ENCODE data around the gene CNOT4. TPM values are rescaled to one million over a fixed set of nuclear protein-coding genes. Genes with fewer than 3 reads are reported as not detected.

CNOT4 gene
- total RNA-seq, 1 experiment from 2014 or later: 25.8 TPM

DNA sequence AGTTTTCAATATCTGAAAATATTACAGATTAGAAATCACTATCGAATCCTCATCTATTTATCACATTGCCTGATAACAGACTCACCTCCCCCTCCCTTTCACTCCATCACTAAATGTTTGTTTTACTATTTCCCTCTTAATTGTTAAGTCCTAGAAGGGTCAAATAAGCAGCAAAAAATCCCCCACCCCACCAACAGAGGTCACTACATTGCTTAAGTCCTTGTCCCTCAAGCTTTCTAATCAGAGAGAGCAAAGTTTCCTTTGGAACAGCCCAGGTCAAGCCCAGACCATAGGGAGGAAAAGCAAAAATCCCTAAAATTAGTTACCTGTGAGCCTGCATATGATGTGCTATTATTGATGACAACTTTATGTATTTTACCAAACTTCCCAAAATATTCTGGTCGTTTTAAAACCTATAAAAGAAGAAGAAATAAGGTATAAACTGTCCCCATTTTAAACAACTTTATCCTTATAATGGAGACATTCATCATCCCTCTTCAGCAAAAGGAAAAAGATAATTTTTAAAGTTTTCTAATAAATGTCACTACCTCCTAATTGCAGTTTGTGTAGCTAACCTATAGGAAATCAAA, 95.0 kb downstream of the CNOT4 start:
- H3F3A ChIP-seq (ENCODE audit: insufficient read depth, low read depth): peaks cover under 1% of the 10 kb centered on the region
- no peaks in the 10 kb centered on the region for H3K27me3 ChIP-seq (ENCODE audit: insufficient read depth, low read depth)
- peaks cover 14% of the 10 kb centered on the region; the same call in 1 of the 2 replicates for H4K20me1 ChIP-seq (ENCODE audit: insufficient read depth)
- no peaks in the 10 kb centered on the region for H3K79me2 ChIP-seq (ENCODE audit: low read depth)
- ChIA-PET POLR2A (ENCODE audit: unreplicated experiment) (no interaction called here), CTCF (interaction anchor here (0.6 to 0.7 kb wide), 2 partner anchors 29 to 93 kb away, joined by 3 to 4 read pairs; no protein-coding TSS in a partner anchor)
- no peak for TF ChIP-seq EZH2 (IDR thresholded peaks at IDR 0.05; ENCODE audit: low read depth)
- TF ChIP-seq, protein P1, sequence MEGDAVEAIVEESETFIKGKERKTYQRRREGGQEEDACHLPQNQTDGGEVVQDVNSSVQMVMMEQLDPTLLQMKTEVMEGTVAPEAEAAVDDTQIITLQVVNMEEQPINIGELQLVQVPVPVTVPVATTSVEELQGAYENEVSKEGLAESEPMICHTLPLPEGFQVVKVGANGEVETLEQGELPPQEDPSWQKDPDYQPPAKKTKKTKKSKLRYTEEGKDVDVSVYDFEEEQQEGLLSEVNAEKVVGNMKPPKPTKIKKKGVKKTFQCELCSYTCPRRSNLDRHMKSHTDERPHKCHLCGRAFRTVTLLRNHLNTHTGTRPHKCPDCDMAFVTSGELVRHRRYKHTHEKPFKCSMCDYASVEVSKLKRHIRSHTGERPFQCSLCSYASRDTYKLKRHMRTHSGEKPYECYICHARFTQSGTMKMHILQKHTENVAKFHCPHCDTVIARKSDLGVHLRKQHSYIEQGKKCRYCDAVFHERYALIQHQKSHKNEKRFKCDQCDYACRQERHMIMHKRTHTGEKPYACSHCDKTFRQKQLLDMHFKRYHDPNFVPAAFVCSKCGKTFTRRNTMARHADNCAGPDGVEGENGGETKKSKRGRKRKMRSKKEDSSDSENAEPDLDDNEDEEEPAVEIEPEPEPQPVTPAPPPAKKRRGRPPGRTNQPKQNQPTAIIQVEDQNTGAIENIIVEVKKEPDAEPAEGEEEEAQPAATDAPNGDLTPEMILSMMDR (conservative IDR thresholded peaks at IDR 0.05): peak; percentile 79
- no peak overlapping the region for H3K4me3 ChIP-seq
- H3K9me3 ChIP-seq (ENCODE audit: insufficient read depth, low read depth): no peaks in the 10 kb centered on the region
- intact Hi-C loops (cut with micrococcal nuclease; ENCODE audit: unreplicated experiment): loop anchor here (2.0 to 5.0 kb wide), 2 partner anchors 92 to 144 kb away; no protein-coding TSS in a partner anchor
- peak; percentile 29 to 61 for DNase-seq
- no peak overlapping the region for H2AFZ ChIP-seq
- no peaks in the 10 kb centered on the region for H3K9me2 ChIP-seq (ENCODE audit: insufficient read depth)
- no peak overlapping the region for H3K27ac ChIP-seq
- no peak overlapping the region for H3K4me2 ChIP-seq
- no peaks in the 10 kb centered on the region for H3K4me1 ChIP-seq (replicated peaks; ENCODE audit: insufficient read depth)
- BruUV-seq (replicated peaks): no TSS peak
- no peaks in the 10 kb centered on the region for H3K36me3 ChIP-seq (ENCODE audit: low read depth)

DNA sequence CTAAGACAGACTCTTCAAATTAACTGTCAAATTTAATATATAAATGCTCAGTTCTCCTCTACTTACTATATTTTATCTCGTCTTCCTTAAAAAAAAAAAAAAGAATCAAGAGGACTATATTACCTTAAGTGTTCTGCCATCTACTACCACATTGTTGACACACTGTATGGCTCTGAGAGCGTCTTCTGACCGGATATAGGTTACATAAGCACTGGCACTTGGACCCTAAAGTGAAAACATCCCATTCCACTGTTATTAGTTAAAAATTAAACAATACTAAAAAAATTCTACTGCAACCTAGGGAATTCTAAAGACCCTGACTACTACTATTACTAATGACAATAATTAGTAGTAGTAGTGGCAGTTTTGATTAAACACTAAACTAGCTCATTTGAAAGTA, 95.7 kb downstream of the CNOT4 start:
- no TSS peak for BruUV-seq (replicated peaks)
- ChIA-PET POLR2A (ENCODE audit: unreplicated experiment) (no interaction called here), CTCF (interaction anchor here (0.6 to 0.7 kb wide), 2 partner anchors 28 to 96 kb away, joined by 4 to 7 read pairs; no protein-coding TSS in a partner anchor)
- no peaks in the 10 kb centered on the region for H3K9me3 ChIP-seq (ENCODE audit: insufficient read depth, low read depth)
- H3K36me3 ChIP-seq (ENCODE audit: low read depth): no peaks in the 10 kb centered on the region
- peaks cover 3% of the 10 kb centered on the region for H3F3A ChIP-seq (ENCODE audit: insufficient read depth, low read depth)
- H3K4me2 ChIP-seq: no peak overlapping the region
- H3K27me3 ChIP-seq (ENCODE audit: insufficient read depth, low read depth): no peaks in the 10 kb centered on the region
- DNase-seq: no peak
- H3K9me2 ChIP-seq (ENCODE audit: insufficient read depth): no peaks in the 10 kb centered on the region
- no peak overlapping the region for H3K27ac ChIP-seq
- H3K4me3 ChIP-seq: no peak overlapping the region
- intact Hi-C loops (cut with micrococcal nuclease; ENCODE audit: unreplicated experiment): loop anchor here (2.0 to 5.0 kb wide), 2 partner anchors 93 to 145 kb away; no protein-coding TSS in a partner anchor
- H4K20me1 ChIP-seq (ENCODE audit: insufficient read depth): peaks cover 14% of the 10 kb centered on the region; the same call in 1 of the 2 replicates
- TF ChIP-seq, protein P1 (conservative IDR thresholded peaks at IDR 0.05): no peak
- no peak for TF ChIP-seq EZH2 (IDR thresholded peaks at IDR 0.05; ENCODE audit: low read depth)
- H2AFZ ChIP-seq: no peak overlapping the region
- H3K79me2 ChIP-seq (ENCODE audit: low read depth): no peaks in the 10 kb centered on the region
- no peaks in the 10 kb centered on the region; the same call in 1 of the 2 replicates for H3K4me1 ChIP-seq (replicated peaks; ENCODE audit: insufficient read depth)

DNA sequence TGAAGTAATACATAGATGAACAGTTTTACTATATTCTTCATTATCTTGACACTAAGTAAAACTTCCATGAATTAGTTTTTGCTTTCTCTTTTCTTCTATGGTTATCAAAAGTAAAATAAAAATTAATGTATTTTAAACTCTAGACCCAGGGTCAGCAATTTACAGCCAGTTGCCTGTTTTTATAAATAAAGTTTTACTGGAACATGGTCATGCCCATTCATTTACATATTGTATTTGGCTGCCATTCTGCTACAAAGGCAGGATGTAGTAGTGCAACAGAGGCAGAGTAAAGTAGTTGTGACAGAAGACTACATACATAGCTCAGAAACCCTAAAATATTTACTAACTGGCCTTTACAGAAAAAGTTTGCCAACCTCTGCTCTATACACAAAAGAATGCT, 98.8 kb downstream of the CNOT4 start:
- POLR2A ChIA-PET (ENCODE audit: unreplicated experiment): no interaction called here
- Histone ChIP-seq H3K9me2 (ENCODE audit: insufficient read depth) (no peaks in the 10 kb centered on the region), H3K4me2 (no peak overlapping the region), H3K4me1 (replicated peaks; ENCODE audit: insufficient read depth) (no peaks in the 10 kb centered on the region; the same call in 1 of the 2 replicates), H3K4me3 (no peak overlapping the region), H3K27ac (no peak overlapping the region), H2AFZ (no peak overlapping the region), H3K36me3 (ENCODE audit: low read depth) (0 out of 2 replicates have a peak, but pooled peaks cover 5% of the 10 kb centered on the region), H3K9me3 (ENCODE audit: insufficient read depth, low read depth) (no peaks in the 10 kb centered on the region), H4K20me1 (ENCODE audit: insufficient read depth) (peaks cover 5% of the 10 kb centered on the region), H3K79me2 (ENCODE audit: low read depth) (no peaks in the 10 kb centered on the region), H3F3A (ENCODE audit: insufficient read depth, low read depth) (peaks cover 3% of the 10 kb centered on the region), H3K27me3 (ENCODE audit: insufficient read depth, low read depth) (no peaks in the 10 kb centered on the region)
- CTCF ChIA-PET: interaction anchor here (0.7 kb wide), 1 partner anchor 50 kb away, joined by 3 read pairs; no protein-coding TSS in a partner anchor
- intact Hi-C loops (cut with micrococcal nuclease; ENCODE audit: unreplicated experiment): loop anchor here (5.0 kb wide), 1 partner anchor 96 kb away; no protein-coding TSS in a partner anchor
- no peak for TF ChIP-seq EZH2 (IDR thresholded peaks at IDR 0.05; ENCODE audit: low read depth)
- TF ChIP-seq, protein P1 (conservative IDR thresholded peaks at IDR 0.05): no peak
- no TSS peak for BruUV-seq (replicated peaks)
- DNase-seq: no peak

Data from PC-9 (cell line).